G401 (cell line): ENCODE data around the gene LMF2. TPM values are rescaled to one million over a fixed set of nuclear protein-coding genes. Genes with fewer than 3 reads are reported as not detected.

Source experiments
- DNase-seq: peaks from one replicate; pipeline ENCODE4 v3.0.0-alpha.2; 2015; ENCODE audit warnings: low spot score
- in situ Hi-C: cut with HindIII; loops from 2 replicates; pipeline ENCODE4 v1.10.0; 2016; ENCODE audit warnings: low sequenced_read_pairs, mixed read lengths
- total RNA-seq: library from RNA; depleted of rRNA; stranded (reverse); fragments of >200 nt; shearing (Covaris generic); gene quantifications from 2 replicates; pipeline ENCODE4 v1.2.3, GENCODE V29; 2014; rRNA removed

The LMF2 gene
- total RNA-seq, 1 experiment from 2014 or later = 40.6 TPM

- in situ Hi-C loops = no loop called here
- DNase-seq = no peak
These were observed 52.9 kb downstream of the LMF2 start for GRCh38 chr22:50454556-50455075.

Other genes starting within 250 kb of the LMF2 start
- 155 and 158 TPM in 2 replicates for gene MAPK12, start 246.0 kb downstream of the LMF2 start, total RNA-seq
- gene MAPK11, start 237.3 kb downstream of the LMF2 start, total RNA-seq = 21.3 and 21.5 TPM in 2 replicates
- gene PLXNB2, start 200.1 kb downstream of the LMF2 start, total RNA-seq = 93.4 and 100 TPM in 2 replicates
- 0.37 and 1.0 TPM in 2 replicates for gene DENND6B, start 180.7 kb downstream of the LMF2 start, total RNA-seq
- 76.9 and 77.8 TPM in 2 replicates for gene PPP6R2, start 164.4 kb downstream of the LMF2 start, total RNA-seq
- gene SBF1, start 32.7 kb downstream of the LMF2 start, total RNA-seq = 61.5 and 86.1 TPM in 2 replicates
- gene ADM2, start 26.2 kb downstream of the LMF2 start, total RNA-seq = not detected in 2 replicates
- gene MIOX, start 20.8 kb downstream of the LMF2 start, total RNA-seq = 1.9 TPM in 1 of 2 replicates, not detected in the other
- gene NCAPH2, start 522 bp upstream of the LMF2 start, total RNA-seq = 80.3 and 81.2 TPM in 2 replicates
- gene SCO2, start 17.9 kb upstream of the LMF2 start, total RNA-seq = 4.9 and 6.8 TPM in 2 replicates
- gene TYMP, start 22.3 kb upstream of the LMF2 start, total RNA-seq = 3.1 and 4.4 TPM in 2 replicates
- not detected in 2 replicates for gene KLHDC7B, start 38.2 kb upstream of the LMF2 start, total RNA-seq
- gene SYCE3, start 55.2 kb upstream of the LMF2 start, total RNA-seq = not detected in 2 replicates
- 3.4 and 5.8 TPM in 2 replicates for gene CPT1B, start 70.7 kb upstream of the LMF2 start, total RNA-seq
- 34.8 and 58.6 TPM in 2 replicates for gene CHKB, start 75.1 kb upstream of the LMF2 start, total RNA-seq
- gene MAPK8IP2, start 93.1 kb upstream of the LMF2 start, total RNA-seq = 28.3 and 39.8 TPM in 2 replicates
- gene ARSA, start 120.5 kb upstream of the LMF2 start, total RNA-seq = 19.4 and 24.1 TPM in 2 replicates
- 3.6 and 5.0 TPM in 2 replicates for gene SHANK3, start 165.1 kb upstream of the LMF2 start, total RNA-seq
- not detected in 2 replicates for gene ACR, start 230.5 kb upstream of the LMF2 start, total RNA-seq